HepG2 (cell line): ENCODE data around the gene FASTKD1. TPM values are rescaled to one million over a fixed set of nuclear protein-coding genes. Genes with fewer than 3 reads are reported as not detected.

Experiments used
- GATAD2A ChIP-seq: IDR thresholded peaks from 2 replicates; pipeline ENCODE4 v1.6.1; 2016
- HNF1A ChIP-seq, 2 experiments: sonication (generic) in 1 of 2; formaldehyde crosslinking in 1 of 2; IDR thresholded peaks; 2 replicates each; pipeline versions ENCODE4 v1.4.0 to v1.6.1; 2016 to 2020; ENCODE audit warnings: borderline replicate concordance in 1 of 2, low read depth in 1 of 2, mild to moderate bottlenecking in 1 of 2, missing genetic modification reagents in 1 of 2
- HNF4G ChIP-seq, 2 experiments: sonication (generic) in 1 of 2; formaldehyde crosslinking in 1 of 2; IDR thresholded peaks; 2 replicates each; pipeline versions ENCODE4 v1.4.0 to v1.6.1; 2011 to 2020; ENCODE audit warnings: borderline replicate concordance in 2 of 2, low read depth in 2 of 2, mild to moderate bottlenecking in 2 of 2, low read length in 1 of 2, missing genetic modification reagents in 1 of 2, moderate library complexity in 1 of 2
- MTF1 ChIP-seq: sonication (generic); formaldehyde crosslinking; IDR thresholded peaks from 2 replicates; pipeline ENCODE4 v1.5.0; 2020; ENCODE audit warnings: missing genetic modification reagents
- POGZ ChIP-seq: sonication (generic); formaldehyde crosslinking; IDR thresholded peaks from 2 replicates; pipeline ENCODE4 v1.4.0; 2020; ENCODE audit warnings: mild to moderate bottlenecking, missing genetic modification reagents
- RARG ChIP-seq: sonication (generic); formaldehyde crosslinking; IDR thresholded peaks from 2 replicates; pipeline ENCODE4 v1.4.0; 2020; ENCODE audit warnings: low read depth, mild to moderate bottlenecking, missing genetic modification reagents
- SRSF9 ChIP-seq: fragments of 200-400 bp; formaldehyde crosslinking; IDR thresholded peaks from 2 replicates; pipeline ENCODE4 v1.6.1; 2018; ENCODE audit warnings: borderline replicate concordance, mild to moderate bottlenecking, low read depth, low read length; ENCODE audit not compliant: insufficient read depth, poor library complexity, severe bottlenecking
- ZNF235 ChIP-seq: sonication (generic); formaldehyde crosslinking; IDR thresholded peaks from 2 replicates; pipeline ENCODE4 v1.8.1; 2023; ENCODE audit warnings: mild to moderate bottlenecking, missing genetic modification reagents, borderline replicate concordance
- ZNF383 ChIP-seq: sonication (generic); formaldehyde crosslinking; IDR thresholded peaks from 2 replicates; pipeline ENCODE4 v1.4.0; 2020; ENCODE audit warnings: missing genetic modification reagents, mild to moderate bottlenecking, borderline replicate concordance
- ZNF567 ChIP-seq: sonication (generic); formaldehyde crosslinking; IDR thresholded peaks from 2 replicates; pipeline ENCODE4 v1.8.1; 2023; ENCODE audit warnings: mild to moderate bottlenecking, missing genetic modification reagents, borderline replicate concordance
- polyA plus RNA-seq, 8 experiments: library from polyadenylated mRNA; depleted of rRNA in 3 of 8; stranded (reverse) in 7 of 8; unstranded in 1 of 8; fragments of >200 nt; fragmentation: Illumina TruSeq in 4 of 8; extraction: Trizol in 4 of 8; gene quantifications; 2 replicates each; pipeline versions ENCODE4 v1.2.1 to v1.2.3, GENCODE V29; 2011 to 2016; ENCODE audit warnings: low read depth in 4 of 8, missing spikeins in 1 of 8, mixed read lengths in 1 of 8; ENCODE audit not compliant: insufficient read depth in 1 of 8
- total RNA-seq, 5 experiments: library from RNA; depleted of rRNA; stranded (reverse); fragments of >200 nt; fragmentation: Illumina TruSeq; extraction: Trizol; gene quantifications; 2 replicates each; pipeline ENCODE4 v1.2.3, GENCODE V29; 2016; ENCODE audit warnings: low read depth in 1 of 5
- TF ChIP-seq, protein P1 (sequence below): IDR thresholded peaks from 2 replicates; pipeline ENCODE4 v1.6.1; 2012; ENCODE audit warnings: low read depth, low read length, improper control_type of control experiment

FASTKD1 gene
- total and polyA plus RNA-seq, 2 of the 13 experiments (the other 11 are each of a cell fraction or from before 2014, with no cell fraction given): 35.0 to 38.0 TPM

- TF ChIP-seq, protein P1, sequence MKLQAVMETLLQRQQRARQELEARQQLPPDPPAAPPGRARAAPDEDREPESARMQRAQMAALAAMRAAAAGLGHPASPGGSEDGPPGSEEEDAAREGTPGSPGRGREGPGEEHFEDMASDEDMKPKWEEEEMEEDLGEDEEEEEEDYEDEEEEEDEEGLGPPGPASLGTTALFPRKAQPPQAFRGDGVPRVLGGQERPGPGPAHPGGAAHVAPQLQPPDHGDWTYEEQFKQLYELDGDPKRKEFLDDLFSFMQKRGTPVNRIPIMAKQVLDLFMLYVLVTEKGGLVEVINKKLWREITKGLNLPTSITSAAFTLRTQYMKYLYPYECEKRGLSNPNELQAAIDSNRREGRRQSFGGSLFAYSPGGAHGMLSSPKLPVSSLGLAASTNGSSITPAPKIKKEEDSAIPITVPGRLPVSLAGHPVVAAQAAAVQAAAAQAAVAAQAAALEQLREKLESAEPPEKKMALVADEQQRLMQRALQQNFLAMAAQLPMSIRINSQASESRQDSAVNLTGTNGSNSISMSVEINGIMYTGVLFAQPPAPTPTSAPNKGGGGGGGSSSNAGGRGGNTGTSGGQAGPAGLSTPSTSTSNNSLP: peak; percentile 79; the same call in 1 of the 2 replicates
- TF ChIP-seq ZNF567 (CRISPR knock-in tag) (no peak), ZNF383 (CRISPR knock-in tag) (no peak), HNF1A (IDR thresholded peaks at IDR 0.05; ENCODE audit: low read depth) (peak; percentile 69), HNF1A (CRISPR knock-in tag; IDR thresholded peaks at IDR 0.05; ENCODE audit: borderline replicate concordance) (peak; percentile 44; the same call in 1 of the 2 replicates), GATAD2A (CRISPR knock-in tag) (no peak), MTF1 (CRISPR knock-in tag) (no peak), SRSF9 (no peak), POGZ (CRISPR knock-in tag) (no peak; the same call in 1 of the 2 replicates), ZNF235 (CRISPR knock-in tag) (no peak), HNF4G (IDR thresholded peaks at IDR 0.05; ENCODE audit: borderline replicate concordance, low read depth, low read length) (peak; percentile 38; the same call in 1 of the 2 replicates), HNF4G (CRISPR knock-in tag; IDR thresholded peaks at IDR 0.05; ENCODE audit: borderline replicate concordance, low read depth) (no peak), RARG (no peak)
Measured at GRCh38 chr2:169493360-169493759, 80.3 kb downstream of the FASTKD1 start (continued).
